HG03135 (cell line): ENCODE data around the gene PAX3.

ENCODE experiments used
- ATAC-seq: cut with Tn5 transposase; IDR thresholded peaks from one replicate; pipeline ENCODE4 v1.9.1; 2021; ENCODE audit warnings: mild to moderate bottlenecking, moderate library complexity; ENCODE audit not compliant: unreplicated experiment

PAX3 gene

DNA sequence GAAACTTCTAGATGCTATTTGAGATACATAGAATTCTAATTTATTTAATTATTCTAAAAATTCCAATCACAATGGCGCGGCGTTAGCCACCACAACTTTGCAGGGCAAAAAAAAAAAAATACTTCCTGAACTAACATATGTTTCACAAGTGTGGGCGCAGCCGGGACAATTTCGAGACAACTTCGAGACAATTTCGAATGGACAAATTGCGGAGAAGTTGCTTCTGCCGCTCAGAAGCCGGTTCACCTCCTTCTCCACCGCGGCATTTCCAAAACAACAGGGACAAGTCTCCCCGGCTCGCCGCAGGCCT lies 842 bp downstream of the PAX3 start:
- no peak for ATAC-seq

DNA sequence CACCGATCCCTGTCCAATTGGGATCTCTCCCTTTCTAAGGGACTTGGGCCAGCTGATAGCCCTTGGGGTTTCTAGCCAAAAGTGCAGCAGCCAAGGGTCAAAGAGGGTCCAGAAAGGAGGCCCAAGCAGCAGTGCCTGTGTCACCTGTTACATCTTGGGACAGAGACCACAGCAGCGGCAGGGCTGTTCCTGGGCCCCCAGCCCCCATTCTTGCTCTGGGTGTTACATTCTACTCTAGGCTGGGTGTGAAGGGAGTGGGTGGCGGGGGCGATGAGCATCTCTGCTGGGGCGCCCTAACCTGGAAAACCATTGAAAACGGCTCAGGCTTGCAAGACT lies 1.2 kb downstream of the PAX3 start:
- ATAC-seq, result no peak

DNA sequence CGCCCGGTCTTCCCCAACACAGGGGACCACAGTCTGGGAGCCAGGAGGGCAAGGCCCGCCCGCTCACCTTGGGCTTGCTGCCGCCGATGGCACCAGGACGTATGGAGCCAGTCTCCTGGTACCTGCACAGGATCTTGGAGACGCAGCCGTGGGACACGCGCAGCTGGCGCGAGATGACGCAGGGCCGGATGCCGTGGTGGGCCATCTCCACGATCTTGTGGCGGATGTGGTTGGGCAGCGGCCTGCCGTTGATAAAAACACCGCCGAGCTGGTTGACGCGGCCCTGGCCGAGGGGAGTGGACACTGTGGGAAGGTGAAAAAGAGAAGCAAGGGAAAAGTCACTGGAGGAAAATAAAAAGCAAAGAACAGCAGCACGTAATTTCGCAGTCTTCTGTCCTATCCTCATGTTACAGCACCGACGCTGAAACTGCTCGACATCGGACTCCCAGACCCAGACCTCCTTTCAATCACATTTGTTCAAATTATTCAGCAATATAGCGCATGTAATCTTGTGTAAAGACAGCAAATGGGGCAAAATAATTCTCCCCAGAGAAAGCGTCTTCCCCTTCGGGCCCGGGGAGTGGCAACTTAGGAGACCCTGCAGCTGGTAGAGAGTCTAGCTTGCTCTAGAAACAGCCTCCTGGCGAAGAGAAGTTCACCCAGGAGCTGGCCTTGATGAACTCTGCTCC lies 1.7 kb downstream of the PAX3 start:
- ATAC-seq, result no peak

DNA sequence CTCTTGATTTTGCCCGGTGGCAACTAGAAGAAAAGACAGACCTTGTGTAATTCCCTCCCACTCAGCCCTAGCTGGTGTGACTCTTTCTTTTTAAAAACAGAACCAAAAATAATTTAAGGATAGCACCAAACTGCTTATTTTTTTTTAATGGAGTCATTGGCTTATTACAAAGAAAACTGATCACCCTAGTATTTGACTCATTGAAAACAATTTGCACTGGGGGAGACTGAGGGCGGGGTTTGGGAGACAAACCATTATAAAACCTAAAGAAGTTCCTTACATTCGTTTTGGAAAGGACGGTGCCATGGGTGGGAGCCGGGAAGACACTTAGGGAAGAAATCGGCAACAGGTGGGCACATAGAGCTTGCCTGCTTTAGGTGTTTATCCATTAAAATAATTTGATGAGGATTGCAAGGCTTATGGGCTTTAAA lies 2.5 kb downstream of the PAX3 start:
- ATAC-seq, result no peak

DNA sequence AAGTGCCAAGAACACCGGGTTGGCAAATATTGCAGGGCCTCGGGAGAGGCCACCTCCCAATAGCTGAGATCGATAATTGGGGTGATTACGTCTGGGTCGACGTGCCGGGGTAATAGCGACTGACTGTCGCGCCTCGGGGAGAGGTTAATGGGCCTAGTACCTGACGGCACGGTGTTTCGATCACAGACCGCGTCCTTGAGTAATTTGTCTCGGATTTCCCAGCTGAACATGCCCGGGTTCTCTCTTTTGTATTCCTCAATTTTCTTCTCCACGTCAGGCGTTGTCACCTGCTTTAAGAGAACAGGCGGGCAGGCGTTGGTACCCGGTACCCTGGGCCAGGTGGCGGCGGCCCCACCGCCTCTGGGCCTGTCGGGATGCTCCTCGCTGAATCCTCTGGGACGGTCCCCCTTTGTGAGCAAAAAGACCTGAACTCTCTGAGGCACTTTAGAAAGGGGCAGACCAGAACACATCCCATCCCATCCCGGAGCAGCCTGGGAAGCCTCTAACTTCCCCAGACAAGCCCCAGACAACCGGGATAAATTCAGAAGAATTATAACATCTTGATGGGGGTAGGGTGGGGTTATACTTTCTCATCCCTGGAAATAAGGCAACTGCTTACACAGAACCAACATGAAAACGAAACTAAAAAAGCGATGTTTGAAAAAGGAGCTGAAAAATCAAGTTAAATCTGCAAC lies 3.3 kb downstream of the PAX3 start:
- ATAC-seq, result no peak

DNA sequence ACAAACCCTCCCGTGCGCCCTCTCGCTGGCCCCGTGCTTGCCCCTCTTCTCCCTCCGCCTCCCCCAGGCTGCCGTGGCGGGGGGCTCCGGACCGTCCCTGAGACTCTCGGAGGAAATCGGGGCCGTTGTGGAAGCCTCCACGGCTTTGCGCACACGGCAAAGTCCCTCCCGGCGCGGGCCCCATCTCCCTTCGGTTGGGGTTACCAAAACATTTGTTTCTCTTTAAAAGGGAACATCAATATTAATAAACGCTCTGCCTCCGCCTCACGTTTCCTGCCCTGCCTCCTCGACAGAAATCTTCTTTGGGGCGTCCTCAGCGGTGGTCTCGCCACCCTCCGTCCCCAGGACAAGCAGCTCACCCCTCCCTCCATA lies 3.8 kb downstream of the PAX3 start:
- ATAC-seq, result no peak

DNA sequence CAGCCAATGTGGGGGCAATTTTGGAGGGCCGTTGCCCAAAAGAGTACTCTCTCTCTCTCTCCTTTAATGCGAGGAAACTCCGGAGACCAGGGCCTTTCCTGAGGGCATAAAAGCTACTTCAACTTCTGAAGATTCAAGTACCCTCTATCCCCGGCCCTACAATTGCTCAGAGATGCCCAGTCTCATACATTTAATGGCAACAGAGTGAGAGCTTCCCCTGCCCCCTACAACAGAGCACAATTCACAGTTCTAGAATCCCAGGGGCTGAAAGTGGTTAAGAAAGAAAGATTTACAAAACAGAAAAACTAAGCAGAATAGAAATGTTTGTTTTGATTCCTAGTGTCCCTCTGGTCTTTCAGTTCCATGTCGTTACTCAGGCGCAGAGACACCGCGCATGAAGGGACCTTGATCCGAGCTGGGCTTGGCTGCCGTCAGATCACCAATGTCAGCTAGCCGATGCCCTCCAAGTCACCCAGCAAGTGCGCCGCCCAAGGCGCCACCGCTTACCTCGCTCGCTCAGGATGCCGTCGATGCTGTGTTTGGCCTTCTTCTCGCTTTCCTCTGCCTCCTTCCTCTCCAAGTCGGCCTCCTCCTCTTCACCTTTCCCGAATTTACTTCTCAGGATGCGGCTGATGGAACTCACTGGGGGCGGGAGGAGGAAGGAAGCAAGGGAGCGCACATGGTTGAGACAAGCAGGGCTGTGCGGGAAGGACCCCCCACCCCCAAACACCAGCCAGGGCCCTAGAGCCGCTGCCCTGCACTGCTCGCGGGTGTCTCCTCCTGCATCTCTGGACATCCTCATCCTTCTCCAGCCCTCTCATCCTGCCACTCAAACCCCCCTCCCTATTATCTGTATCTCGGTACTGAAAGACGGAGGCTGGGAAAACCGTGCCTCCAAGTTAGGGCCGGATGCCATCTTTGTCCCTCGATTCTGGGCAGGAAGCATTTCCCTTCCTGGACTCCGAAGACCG lies 4.9 kb downstream of the PAX3 start:
- ATAC-seq, result no peak

DNA sequence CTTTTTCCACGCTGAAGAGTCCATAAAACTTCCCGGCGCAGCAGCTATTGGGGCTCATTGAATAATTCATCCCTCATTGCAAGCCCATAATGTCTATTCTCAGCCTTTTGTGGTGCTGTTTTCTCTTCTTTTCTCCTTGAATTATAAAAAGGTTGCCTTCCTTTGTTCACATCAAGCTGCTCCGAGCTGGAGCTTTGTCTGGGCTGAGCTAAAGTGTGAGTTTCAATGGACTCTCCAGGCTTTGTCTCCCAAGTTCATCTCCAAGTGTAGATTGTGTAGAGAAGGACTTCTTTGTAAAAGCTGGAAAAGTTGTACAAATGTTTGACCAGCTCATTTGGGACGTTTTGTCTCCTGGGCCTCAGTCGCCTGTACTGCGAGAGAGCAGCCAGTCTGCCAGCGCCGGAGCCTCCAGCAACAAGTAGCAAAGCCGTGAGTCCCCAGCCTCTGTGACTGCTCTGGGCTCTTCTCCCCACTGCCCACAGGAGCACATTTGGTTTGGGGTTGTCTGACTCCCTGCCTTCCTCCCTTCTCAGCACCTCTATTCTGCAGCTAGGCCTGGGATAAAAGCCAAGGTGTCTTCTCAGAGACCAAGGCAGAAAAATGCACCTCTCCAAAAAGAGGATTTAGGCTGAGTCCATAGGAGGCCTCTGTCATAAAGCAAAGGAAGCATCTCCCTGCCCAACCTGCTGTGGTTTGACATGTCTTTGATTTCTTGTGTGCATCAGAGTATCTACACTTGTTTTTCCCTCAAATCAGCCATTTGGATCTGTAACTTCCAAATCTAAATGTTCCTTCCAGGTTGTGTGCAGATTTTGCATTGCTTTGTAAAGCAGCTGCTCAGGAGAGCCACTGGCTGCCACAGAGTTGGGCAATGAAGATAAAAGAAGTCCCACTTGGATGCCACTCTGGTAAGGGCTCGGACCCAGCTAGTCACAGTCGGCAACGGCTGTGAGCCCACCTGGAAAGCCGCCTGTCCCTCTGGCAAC lies 6.4 kb downstream of the PAX3 start:
- ATAC-seq, result no peak

DNA sequence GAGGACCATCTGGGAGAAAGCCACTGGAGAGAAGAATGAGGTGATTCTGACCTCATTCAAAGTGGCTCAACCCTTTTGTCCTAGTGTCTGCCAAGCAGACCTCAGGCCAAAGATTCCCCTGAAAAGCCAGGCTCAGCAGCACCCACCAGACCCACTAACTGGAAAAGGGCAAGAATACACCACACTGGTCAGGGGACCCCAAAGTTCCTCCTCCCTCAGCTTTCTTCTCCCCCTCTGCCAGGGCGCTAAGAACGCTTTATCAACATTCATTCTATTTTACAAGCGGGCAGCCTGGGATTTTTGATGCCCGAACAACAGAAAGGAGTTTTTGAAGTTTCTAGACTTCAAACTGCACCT lies 7.3 kb downstream of the PAX3 start:
- no peak for ATAC-seq

DNA sequence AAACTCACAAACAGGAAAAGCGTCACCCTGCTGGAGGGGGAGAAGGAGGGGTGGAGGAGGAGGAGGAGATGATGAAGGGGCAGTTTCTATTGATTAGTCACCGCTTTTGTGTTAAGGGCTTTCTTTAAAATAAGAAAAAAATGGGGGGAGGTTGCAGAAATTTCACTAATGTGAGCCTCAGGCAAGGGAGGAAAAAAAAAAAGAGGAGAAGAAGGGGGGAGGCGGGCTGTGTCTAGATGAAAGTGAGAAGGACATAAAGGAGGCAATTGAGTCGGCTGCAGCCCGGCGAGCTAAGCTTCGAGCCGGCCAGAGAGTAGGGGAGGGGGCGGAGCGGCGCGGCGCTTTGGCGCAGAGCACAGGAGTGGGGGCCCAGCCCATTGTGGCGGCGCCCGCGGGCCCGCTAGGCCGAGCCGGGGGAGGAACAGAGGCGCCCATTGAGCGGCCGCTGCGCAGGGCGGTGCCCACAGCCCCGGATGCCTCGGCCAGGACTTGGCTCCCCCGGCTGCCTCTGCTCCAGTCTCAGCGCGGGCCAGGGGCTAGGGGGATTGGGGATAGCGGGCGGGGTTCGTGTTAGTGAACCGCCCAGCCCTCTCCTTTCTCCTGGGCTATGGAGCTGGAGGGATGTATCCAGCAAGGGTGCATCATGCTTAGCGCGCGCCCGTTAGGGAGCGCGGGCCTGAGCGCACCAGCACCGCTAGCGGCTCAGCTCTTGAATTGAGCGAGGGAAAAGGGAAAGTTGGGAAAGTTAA lies 7.9 kb downstream of the PAX3 start:
- no peak for ATAC-seq

DNA sequence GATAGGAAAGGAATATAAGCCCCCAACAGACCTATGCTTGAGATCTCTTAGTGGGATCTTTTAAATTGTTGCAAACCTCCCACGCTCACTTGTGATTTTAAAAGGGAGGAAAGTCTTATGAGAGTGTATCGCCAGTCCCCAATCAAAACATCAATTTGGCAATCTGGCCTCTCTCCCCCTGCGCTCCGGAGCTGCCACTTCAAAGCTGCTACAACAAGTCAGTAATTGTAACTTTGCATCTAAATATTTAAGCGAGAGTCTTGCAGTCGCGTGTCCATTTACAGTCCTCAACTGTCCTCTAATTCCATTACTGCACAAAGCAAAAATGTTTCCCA lies 8.4 kb downstream of the PAX3 start:
- no peak for ATAC-seq

DNA sequence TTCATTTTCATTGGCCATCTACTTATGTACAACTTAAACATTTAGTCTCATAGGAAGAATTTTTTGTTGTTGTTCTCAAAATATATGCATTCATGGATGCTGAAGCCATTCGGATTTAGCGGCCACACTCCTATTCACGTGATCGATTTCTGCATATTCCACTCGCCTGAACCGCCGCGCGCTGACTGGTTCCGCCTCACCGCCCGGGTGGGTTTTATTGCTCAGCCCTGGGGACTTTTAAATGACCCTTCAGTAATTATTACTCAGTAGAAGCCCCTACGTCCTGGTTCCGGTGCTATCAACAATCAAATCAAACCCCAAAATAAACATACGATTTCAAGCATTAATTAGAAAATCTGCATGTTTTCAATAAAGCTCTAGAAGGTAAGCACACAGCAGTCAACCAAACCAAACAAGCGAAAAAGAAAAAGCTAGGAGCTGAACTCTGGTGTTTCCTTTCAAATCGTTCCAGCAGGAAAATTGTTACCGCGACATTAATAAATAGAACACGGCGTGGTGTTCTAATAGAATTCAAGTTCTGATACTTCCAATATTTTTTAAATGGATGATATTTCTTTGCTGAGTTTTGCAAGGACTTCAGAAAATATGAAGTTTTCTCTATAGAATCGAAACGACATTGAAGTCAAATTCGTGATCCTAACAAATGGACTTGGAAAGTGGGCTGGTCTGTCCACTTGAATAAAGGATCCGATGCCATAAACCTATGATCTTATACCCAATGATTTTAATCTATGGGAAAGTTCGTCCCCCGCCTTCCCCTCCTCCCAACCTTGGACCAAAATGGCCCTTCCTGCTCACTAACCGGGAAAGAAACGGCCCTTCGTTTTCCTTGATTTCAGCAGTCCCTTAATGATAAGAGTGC lies 9.3 kb downstream of the PAX3 start:
- no peak for ATAC-seq

DNA sequence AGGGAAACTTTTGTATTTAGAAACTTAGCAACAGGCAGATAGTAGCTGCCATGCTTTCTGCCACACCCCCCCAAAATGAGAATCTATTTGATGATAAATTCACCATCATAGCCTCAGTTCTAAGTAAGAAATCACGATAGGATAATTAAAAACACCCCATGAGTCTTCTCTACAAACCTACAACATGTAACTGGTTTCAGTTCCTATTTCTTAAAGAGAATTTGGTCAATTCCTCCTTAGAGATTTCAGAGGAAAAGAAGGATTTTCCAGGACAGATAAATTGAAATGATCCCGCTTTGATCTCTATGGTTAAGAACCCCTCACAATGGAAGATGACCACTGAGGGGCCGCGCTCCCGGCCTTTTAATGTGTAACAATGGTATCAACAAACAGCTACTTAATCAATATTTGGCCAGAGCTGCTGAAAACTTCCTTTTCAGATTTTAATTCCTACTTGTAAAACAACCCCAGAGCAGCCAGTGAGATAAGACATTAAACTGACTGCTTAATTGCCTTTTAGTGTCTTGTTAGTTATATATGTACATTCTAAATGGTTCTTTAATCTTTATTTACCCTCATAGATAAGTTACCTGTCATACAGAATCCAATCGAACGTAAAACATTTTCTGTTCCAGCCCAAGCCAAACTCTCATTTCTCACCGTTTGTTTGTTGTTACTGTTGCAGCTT lies 10.1 kb downstream of the PAX3 start:
- no peak for ATAC-seq

DNA sequence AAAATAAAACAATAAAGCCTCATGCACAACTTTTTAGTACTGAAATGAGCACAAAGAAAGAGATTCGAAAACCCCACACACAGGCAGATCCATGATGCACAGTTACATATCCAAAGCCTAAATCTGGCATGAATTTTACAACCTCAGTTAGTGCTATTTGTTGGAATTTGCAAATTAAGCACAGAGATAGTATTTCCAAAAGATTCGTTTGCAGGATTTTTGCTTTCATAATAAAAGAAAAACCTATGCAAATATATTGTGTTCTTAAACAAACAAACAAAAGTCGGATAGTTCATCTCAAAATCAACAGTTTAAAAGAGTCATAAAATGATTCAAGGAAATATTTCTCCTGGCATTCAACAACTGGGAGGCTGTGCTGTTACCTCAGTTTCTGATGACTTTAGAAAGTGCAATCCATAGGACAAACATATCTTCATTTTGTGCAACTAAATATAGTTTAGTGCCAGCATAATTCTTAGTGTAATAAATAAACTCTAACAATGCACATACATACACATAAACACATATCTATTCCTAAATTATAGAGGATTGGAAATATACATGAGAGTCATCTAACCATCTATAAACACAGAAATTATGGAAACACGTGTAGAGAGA lies 10.8 kb downstream of the PAX3 start:
- ATAC-seq, result no peak

DNA sequence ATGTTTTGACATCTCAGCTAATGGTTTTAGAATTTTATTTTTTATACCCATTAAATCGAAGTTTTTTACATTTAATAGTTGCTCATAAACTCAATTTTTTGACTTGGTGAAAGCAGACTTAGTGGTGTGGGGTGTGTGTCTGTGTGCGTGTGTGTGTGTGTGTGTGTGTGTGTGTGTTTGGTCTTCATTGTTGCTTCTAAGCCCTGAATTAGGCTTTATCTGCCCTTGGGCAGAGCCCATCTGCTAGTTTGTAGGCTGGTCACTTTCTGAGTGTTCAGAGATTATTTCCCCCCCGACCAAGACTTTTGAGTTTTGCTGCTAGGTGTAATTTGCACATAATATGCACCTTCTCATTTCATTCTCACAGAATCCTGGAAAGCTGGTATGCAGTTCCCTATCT lies 14.3 kb downstream of the PAX3 start:
- no peak for ATAC-seq

DNA sequence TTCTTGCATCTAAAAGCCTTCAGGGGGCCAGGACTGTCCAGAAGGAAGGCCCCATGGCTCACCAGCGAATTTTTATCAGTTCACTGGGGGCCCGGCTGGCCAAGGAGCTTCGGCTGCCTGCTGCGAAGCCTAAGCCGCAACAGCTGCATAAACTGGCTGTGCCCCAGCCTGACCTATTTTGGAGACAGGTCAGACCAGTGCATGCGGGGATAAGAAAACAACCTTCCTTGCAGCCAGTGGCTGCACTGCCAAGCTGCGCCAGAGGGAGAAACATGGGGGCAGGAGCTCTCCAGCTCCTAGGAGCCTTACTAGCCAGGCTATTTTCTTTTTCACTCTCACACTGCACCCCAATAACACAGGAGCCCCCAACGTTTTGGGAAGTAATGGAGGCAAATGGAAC lies 15.2 kb downstream of the PAX3 start:
- no peak for ATAC-seq

DNA sequence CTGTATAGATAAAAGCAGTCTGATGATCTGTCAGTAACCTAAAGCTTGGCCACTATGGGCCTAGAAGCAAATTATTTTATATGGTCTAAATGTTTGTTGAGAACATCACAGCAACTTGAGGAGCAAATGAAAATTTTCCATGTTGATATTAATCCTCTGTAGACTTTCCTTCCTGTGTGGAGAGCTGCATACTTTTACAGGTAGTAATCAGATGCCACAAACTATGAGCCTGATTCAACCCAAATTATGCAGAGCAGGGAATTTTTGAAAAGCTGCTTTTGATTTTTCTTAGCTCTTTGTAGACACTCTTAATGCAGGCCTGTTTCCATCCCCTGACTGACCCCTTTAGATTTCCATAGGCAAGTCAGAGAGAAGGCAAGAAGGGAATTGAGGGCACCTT lies 17.3 kb downstream of the PAX3 start:
- ATAC-seq, result no peak

DNA sequence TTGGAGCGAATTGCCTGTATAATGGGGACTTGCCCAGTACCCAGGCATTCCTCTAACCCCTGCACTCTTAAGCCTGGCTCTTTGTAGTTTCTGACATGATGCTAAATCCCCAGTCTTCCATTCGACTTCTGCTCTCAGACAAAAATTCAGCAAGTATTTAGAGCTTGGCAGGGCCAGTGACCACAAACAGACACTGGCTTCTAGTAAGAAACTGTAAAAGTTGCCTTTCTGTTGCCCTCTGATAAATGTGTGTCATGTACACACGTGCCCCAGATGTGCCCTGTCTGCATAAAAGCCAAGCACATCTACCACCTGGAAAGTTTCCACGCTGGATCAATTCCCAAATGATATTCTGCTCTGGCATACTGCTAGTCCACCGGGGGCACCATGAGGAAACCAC lies 18.0 kb downstream of the PAX3 start:
- ATAC-seq, result no peak
